Stimulated activated CD4-positive, alpha-beta T cell treated with anti-CD3 and anti-CD28 coated beads, TNF-alpha, amount 100 ng/mL, for 1 hour (primary cell): ENCODE data around the gene NBDY.
"Not testable (repeated sequence)": the region's sequence is repeated elsewhere in the genome, so short reads cannot be mapped to it uniquely, and the experiment has no call there.

Source experiments
- DNase-seq, 3 donors: peaks; one replicate each; pipeline ENCODE4 v3.0.0-alpha.2; 2020; ENCODE audit warnings: low read depth in 3 of 3, low spot score in 1 of 3

Gene NBDY

GRCh38 chrX:56764153-56764974 lies 35.3 kb downstream of the NBDY start:
- peak in 2 of 3 donors; percentile 42 to 80 for DNase-seq

- no peak for DNase-seq
Measured at GRCh38 chrX:56764975-56765791, 36.1 kb downstream of the NBDY start.

DNA sequence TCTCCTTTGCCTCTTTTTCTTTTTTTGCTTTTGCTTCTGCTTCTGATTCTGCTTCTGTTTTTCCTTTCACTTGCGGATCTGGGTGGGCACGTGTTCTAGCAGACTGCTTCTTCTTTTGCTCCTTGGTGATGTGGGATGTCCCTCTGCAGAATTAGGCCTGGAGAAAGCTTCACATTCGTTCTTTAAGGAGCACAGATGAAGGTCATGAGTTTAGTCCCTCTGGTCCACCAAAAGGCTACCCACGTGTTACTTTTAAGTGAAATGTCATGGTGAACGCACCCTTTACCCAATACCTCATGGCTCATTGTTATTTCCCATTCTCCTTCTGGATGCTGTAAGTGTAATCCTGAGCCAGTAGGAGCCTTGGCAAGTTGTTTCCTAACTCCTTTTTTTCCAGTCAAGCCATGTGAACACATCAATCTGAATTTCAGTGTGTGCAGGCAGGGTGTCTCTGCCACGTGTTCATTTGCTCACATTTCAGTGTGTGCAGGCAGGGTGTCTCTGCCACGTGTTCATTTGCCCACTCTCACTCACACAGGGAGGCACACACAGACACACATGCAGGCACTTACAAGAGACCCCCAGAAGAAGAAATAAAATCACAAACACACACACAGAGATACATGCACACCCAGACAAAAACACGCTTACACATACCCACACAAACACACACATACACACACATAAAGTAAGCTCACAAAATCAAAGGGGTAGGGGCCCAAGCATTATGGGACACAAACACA lies 36.9 kb downstream of the NBDY start:
- DNase-seq, result no peak

- no peak for DNase-seq
Measured at GRCh38 chrX:56766554-56767347, 37.7 kb downstream of the NBDY start.

DNA sequence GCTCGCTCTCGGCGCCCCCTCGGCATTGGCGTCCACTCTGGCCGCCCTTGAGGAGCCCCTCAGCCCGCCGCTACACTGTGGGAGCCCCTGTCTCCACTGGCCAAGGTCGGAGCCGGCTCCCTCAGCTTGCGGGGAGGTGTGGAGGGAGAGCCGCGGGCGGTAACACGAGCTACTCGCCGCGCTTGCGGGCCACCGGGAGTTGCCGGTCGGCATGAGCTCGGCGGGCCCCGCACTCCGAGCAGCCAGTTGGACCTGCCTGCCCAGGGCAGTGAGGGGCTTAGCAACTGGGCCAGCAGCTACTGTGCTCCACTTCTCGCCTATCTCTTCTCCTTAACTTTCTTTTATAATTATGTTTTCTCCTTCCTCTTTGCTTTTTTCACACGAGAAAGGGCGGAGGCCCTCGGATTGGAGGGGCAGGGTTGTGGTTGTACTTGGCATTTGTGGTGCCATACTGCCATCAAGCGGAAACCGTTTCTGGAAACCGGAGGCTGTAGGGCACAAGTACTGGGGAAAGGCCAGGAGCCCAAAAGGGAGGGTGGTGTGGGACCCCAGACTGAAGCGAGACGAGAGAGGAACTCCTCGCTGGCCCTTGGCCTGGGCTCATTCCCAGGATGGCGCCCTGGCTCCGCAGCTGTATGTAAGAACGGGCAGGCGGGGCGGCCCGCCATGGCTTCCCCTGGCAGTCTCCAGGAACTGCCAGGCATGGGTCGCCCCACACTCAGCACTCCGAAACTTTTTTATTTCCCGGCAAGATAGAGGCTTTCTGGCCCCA lies 38.5 kb downstream of the NBDY start:
- not testable (repeated sequence) for DNase-seq

GRCh38 chrX:56768120-56768660 lies 39.1 kb downstream of the NBDY start:
- DNase-seq, result not testable (repeated sequence)

- DNase-seq, result not testable (repeated sequence)
Measured at GRCh38 chrX:56772675-56773521, 43.9 kb downstream of the NBDY start.

DNA sequence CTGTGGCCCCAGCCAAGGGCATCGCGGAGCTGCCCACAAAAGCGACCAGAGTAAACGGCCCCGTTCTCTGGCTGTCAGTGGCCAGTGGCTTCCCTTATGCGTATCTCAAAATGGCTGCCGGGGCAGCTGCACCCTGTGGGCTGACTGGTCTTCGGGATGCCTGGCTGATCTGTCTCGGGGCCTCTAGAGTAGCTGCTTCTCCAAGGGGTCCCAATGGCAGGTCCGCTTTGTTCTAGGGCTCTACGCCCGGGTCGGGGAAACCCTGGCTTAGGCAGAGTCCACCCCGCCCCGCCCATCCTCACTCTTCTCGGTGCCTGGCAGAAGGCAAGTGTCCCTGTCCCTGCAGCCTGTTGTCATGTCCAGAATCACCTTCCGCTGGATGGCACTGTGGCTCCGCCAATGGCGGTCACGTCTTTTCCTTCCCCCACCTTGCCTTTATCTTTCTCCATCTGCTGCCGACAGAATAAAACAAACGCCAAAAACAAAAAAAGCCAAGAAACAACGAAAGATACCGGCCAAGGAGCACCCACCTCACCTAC lies 44.5 kb downstream of the NBDY start:
- DNase-seq, result not testable (repeated sequence)

DNA sequence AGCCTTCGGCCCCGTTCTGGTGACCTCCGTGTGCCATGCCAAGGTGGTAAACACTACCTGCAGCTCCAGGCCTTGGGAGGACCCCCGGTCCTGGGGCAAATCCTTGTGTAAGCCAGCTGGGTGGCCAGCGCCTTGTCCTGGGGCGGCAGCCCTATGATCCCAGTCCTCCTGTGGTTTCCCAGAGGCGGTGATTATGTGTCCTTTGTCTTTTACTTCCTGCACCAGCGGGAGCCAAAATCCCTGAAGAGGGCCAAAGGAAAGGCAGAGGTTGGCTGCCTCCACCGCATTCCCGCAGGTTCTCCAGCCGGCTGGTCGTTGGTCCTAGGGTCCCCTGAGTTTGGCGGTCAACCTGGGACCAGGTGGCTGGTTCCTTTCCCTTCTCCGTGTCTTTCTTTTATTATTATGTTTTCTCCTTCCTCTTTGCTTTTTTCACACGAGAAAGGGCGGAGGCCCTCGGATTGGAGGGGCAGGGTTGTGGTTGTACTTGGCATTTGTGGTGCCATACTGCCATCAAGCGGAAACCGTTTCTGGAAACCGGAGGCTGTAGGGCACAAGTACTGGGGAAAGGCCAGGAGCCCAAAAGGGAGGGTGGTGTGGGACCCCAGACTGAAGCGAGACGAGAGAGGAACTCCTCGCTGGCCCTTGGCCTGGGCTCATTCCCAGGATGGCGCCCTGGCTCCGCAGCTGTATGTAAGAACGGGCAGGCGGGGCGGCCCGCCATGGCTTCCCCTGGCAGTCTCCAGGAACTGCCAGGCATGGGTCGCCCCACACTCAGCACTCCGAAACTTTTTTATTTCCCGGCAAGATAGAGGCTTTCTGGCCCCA lies 49.3 kb downstream of the NBDY start:
- not testable (repeated sequence) for DNase-seq

- not testable (repeated sequence) for DNase-seq
Measured at GRCh38 chrX:56778924-56779468, 50.0 kb downstream of the NBDY start.

GRCh38 chrX:56780681-56781649 lies 51.9 kb downstream of the NBDY start:
- not testable (repeated sequence) for DNase-seq

DNA sequence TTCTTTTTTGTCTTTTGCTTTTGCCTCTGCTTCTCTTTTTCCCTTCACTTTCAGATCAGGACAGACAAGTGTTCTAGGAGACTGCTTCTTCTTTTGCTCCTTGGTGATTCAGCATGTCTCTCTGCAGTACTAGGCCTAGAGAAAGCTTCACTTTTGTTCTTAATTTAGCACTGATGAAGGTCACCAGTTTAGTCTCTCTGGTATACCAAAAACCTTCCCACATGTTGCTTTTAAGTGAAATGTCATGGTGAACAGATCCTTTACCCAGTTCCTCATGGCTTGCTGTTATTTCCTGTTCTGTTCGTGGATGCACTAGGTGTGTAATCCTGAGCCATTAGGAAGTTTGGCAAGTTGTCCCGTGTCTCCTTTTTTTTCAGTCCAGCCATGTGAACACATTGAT lies 53.3 kb downstream of the NBDY start:
- no peak for DNase-seq

DNA sequence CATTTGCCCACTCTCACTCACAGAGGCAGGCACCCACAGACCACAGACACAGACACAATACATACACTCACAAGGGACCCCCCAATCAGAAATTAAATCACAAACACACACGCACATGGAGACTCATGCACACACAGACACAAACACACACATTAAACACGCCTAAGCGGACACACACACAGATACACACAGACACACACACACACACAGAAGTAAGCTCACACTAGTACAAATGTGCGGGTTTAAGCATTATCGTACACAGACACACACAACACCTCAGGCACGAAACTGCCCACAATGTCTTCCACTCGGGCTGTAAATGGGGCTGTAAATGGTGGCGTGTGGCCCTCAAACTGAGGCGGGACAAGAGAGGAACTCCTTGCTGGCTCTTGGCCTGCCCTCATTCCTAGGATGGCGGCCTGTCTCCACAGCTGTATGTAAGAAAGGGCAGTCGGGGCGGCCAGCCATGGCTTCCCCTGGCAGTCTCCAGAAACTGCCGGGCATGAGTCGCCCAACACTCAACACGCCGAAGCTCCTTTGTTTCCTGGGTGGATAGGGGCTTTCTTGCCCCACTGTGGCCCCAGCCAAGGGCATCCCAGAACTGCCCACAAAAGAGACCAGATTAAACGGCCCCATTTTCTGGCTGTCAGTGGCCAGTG lies 53.9 kb downstream of the NBDY start:
- no peak for DNase-seq

- DNase-seq, result peak in 1 of 3 donors; percentile 69
Measured at GRCh38 chrX:56783450-56783831, 54.4 kb downstream of the NBDY start.

DNA sequence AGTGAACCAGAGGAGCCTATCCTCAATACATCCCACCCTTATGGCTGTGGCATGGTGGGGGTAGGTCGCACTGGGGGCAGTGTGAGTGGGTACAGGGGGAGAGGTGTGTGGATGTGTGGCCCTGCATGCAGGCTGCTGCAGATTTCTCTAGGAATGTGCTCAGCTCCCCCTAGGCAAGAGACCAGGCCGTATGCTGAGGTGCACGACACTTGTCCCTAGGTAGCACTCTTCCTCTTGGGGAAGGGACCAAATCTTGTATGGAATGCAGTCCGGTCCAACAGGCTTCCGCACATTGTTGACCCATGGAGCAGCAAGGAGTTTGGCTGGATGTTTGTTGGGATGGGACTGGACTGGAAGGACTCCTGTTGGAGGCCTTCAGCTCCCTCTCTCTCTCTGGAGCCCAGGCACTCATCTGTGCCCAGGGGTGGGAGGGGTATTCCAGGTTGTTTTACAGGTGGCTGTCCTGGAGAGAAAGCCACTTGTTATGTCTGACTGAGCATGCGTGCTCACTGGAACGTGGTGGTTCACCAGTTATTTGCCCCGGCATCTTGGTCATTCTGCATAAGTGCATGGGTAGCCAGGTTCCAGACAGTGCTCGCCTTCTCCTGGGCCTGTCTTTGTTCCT lies 55.1 kb downstream of the NBDY start:
- no peak for DNase-seq
